Right cardiac atrium (tissue), 5 donors: ENCODE data around the gene ADGRD1. TPM values are rescaled to one million over a fixed set of nuclear protein-coding genes. Genes with fewer than 3 reads are reported as not detected.
"Not testable (repeated sequence)": the region's sequence is repeated elsewhere in the genome, so short reads cannot be mapped to it uniquely, and the experiment has no call there.

Experiments
- ATAC-seq, 2 donors: fragments of 200-7000 bp; cut with Tn5 transposase; one replicate each; pipeline versions ENCODE4 v1.8.0 to v1.9.1; 2020; ENCODE audit warnings: moderate library complexity in 2 of 2, mild to moderate bottlenecking in 1 of 2
- DNase-seq, 3 donors: peaks; one replicate each; pipeline ENCODE4 v3.0.0-alpha.2; 2020
- H3K27ac ChIP-seq: one replicate; pipeline ENCODE4 v1.5.1; 2013; ENCODE audit warnings: mild to moderate bottlenecking, low read length, control low read depth, moderate library complexity
- H3K27me3 ChIP-seq: one replicate; pipeline ENCODE4 v1.6.1; 2013; ENCODE audit not compliant: control insufficient read depth, insufficient read depth
- H3K4me1 ChIP-seq: one replicate; pipeline ENCODE4 v1.6.1; 2013; ENCODE audit warnings: low read length; ENCODE audit not compliant: control insufficient read depth, insufficient read depth
- H3K4me3 ChIP-seq: one replicate; pipeline ENCODE4 v1.5.1; 2013; ENCODE audit warnings: low read length, control low read depth
- H3K9me3 ChIP-seq: one replicate; pipeline ENCODE4 v1.6.1; 2013; ENCODE audit warnings: low read length; ENCODE audit not compliant: control insufficient read depth
- WGBS: extraction: QIAGEN DNeasy Blood & Tissue Kit; methylation state at CpG from one replicate; pipeline ENCODE4 v1.1.7; 2013; 5-methylcytosine and 5-hydroxymethylcytosine counted together
- intact Hi-C, 4 donors: fragments of 100-400 bp; cut with DNase I; formaldehyde crosslinking; loops; one replicate each; pipeline versions ENCODE4 v1.11.0 to v1.14.0; 2022 to 2023
- polyA plus RNA-seq: library from polyadenylated mRNA; stranded (reverse); fragments of 200-250 nt; gene quantifications from one replicate; pipeline ENCODE4 v1.2.3, GENCODE V29; 2013
- total RNA-seq, 4 donors: library from RNA; stranded (reverse); fragmentation: NEBNext Ultra II Directional; extraction: Animal tissue kit (Norgen Biotek cat#: 25700); gene quantifications; one replicate each; pipeline ENCODE4 v1.2.1, GENCODE V29; 2021
- donor health status: healthy with polysubstance abuse.
- donor health status: DM: no; HTN: yes; CAD: no.
- donor health status: DM: no; HTN: no; CAD: no.
- donor health status: DM: no; HTN: yes; CAD: no; lungs with severe emphysema.
- donor health status: DM: yes; HTN: yes; CAD: no.

ADGRD1 gene
- total and polyA plus RNA-seq, 5 donors: 50.0 to 386 (median 234) TPM

DNA sequence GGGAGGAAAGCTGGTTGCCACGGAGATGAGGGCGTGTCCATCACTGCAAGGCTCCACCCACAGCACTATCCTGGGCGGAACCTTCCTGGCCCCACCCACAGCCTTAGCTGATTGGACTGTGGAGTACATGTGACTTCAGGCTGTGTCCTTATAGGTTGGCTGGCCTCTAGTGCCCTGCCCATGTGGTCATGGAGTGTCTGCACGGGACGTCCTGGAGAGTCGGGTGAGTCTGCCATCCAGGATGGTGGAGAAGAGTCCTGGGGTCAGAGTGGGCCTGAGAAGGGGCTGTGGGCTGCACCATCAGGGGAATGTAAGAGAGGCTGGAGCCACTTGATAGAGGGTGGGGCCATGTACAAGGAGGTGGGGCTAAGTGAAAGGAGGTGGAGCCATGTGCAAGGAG is 117.0 kb downstream of the ADGRD1 start:
- H3K27ac ChIP-seq, DNase-seq, ATAC-seq, H3K9me3 ChIP-seq, H3K4me3 ChIP-seq, intact Hi-C loops, H3K27me3 ChIP-seq, H3K4me1 ChIP-seq: not testable (repeated sequence)
- WGBS: 98% methylated on average over 4 of the region's 6 CpGs

DNA sequence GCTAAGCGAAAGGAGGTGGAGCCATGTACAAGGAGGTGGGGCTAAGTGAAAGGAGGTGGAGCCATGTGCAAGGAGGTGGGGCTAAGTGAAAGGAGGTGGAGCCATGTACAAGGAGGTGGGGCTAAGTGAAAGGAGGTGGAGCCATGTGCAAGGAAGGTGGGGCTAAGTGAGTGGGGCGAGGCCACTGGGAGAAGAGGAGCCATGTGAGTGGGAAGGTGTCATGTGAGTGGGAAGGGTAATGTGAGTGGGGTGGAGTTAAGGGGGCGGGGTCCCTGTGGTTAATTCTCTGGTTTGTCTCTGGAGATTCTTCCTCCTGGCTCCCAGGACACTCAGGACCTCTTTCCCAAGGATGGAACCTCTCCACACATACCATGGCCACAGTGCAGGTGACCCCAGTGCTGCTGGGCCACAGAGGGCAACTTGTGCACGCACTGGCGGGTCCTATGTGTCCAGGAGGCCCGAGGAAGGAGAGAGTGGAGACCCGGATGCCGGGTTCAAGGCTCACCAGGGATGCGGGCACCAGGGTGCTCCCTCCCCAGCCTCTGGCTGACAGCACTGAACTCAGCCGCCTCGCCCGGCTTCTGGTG is 117.6 kb downstream of the ADGRD1 start:
- WGBS: 84% methylated on average over 12 of the region's 12 CpGs
- peak in 1 of 3 donors; percentile 47 for DNase-seq
- H3K27me3 ChIP-seq, H3K27ac ChIP-seq, ATAC-seq, H3K9me3 ChIP-seq, H3K4me1 ChIP-seq, H3K4me3 ChIP-seq, intact Hi-C loops: not testable (repeated sequence)

DNA sequence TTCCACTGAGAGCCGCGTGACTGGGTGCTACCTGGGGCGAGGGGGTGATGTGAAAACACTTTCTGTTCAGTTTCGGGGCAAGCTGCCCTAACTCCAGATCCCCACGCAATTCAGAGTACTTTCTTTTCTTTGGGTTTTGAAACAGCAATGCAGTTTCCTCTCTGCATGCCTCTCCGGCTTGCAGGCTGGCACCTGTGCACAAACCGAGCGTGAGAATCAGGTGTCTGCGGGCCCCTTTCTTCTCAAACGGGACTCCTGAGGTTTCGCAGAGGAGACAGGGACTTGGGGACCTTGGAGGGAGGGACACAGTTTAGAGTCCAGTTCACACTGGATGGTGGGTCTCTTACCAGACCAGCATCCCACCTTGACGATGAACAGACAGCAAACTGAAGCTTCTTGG is 118.2 kb downstream of the ADGRD1 start:
- DNase-seq, H3K4me1 ChIP-seq, H3K9me3 ChIP-seq, intact Hi-C loops, ATAC-seq, H3K27me3 ChIP-seq, H3K4me3 ChIP-seq, H3K27ac ChIP-seq: not testable (repeated sequence)
- 87% methylated on average over 8 of the region's 12 CpGs for WGBS

DNA sequence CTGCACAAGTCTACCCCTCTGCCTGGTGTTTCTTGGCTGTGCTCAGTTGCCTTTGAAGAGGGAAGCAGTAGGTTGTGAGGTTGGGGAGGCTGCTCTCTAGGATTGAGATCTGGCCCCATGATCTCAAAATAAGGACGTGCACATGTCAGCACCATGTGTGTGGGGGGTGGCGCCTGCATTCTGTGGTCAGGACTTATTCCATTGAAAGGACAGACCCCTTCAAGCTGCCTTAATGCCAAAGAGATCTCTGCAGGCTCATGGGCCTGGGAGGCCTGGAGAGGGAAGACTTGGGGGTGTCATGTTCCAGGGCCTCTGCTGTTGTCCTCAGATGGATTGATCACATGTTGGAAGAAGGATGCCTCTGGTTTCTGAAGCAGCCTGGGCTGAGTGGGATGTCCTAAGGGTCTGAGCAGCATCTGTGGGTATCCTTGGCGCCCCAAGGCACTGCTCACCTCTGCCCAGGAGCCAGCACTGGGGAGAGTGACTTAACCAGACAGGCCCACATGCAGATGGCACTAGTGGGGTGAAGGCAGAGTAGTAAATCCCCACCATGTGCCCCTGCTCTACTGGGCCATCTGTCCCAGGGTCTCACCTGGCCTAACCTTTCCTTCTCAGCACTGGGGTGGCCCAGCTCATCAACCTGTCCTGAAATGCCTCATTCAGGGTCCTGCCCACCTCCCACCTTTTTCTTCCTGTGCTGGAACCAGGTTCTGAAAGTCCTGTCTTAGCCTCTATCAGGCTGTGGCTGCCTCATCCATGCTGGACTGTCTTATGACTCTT is 118.9 kb downstream of the ADGRD1 start:
- Histone ChIP-seq H3K4me3 (no peak overlapping the region), H3K27ac (no peak overlapping the region), H3K27me3 (no peaks in the 10 kb centered on the region), H3K4me1 (peaks cover 6% of the 10 kb centered on the region), H3K9me3 (no peaks in the 10 kb centered on the region)
- ATAC-seq (no peak), DNase-seq (peak in 1 of 3 donors; percentile 35)
- WGBS: 91% methylated on average over 3 of the region's 3 CpGs
- intact Hi-C loops: no loop called here

DNA sequence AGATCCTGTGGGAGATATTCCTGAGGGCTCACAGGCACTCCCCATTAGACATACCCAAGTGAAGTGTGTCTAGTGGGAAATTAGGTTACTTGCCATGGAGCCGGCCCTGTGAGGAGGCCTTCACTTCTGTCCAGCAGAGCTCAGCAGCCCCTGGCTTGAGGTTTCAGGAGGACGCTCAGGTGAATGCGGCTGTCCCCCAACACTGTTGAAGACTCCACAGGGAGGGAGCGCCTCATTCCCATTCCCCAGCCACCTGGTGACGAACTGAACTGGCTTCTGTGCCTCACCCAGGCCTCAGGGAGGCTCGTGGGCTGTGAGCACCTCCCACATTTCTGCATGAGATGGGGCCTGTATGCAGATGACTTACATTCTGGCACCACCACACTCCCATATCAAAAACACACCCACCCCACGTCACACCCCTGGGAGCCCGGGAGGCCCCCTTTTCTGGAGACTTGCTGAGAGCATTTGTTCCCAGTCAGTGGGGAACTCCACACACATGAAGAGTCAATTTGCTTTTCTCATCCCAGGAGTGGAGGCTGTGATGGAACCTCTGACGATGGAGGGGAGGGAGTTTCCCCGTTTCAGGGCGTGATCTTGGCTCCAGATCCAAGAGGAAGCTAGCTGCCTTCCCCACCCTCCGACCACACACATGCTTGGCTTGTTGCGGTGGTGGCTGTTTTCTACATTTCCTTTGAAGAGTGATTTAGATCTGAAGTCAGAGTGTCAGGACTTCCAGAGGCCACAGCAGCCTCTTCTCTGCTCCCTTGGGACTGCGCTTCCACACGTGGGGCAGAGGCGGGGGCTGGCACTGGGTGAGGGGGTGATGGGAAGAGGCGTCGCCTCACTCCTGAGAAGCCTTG is 120.7 kb downstream of the ADGRD1 start:
- WGBS: 49% methylated on average over 18 of the region's 18 CpGs

DNA sequence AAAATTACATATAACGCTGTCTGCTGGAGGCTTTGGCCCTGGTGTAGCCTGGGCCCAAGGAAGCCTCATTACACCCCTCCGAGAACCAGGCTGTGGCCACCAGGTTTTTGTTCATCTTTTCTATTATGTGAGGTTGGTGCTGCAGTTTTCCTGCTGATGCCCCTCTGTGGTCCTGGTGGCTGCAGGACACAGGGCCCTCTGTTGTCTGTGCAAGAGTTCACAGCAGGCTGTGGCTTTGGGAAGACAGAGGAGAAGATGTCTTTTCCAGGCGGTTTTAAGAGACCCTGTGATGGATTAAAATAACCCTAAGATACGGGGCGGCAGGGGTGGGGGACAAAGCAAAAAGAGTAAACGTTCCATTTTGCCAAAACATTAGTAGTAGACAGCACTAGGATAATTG is 121.5 kb downstream of the ADGRD1 start:
- H3K9me3 ChIP-seq: no peaks in the 10 kb centered on the region
- H3K4me3 ChIP-seq: no peak overlapping the region
- H3K27ac ChIP-seq: no peak overlapping the region
- intact Hi-C loops: no loop called here
- DNase-seq (peak in 1 of 3 donors; percentile 20), ATAC-seq (no peak)
- H3K4me1 ChIP-seq: peaks cover 2% of the 10 kb centered on the region
- WGBS: 71% methylated on average over 6 of the region's 6 CpGs
- no peaks in the 10 kb centered on the region for H3K27me3 ChIP-seq

More for the DNA sequence above, 120.7 kb downstream of the ADGRD1 start:
- peaks cover 2% of the 10 kb centered on the region for H3K4me1 ChIP-seq
- no peak overlapping the region for H3K4me3 ChIP-seq
- no peaks in the 10 kb centered on the region for H3K27me3 ChIP-seq
- ATAC-seq (peak; percentile 51 to 73), DNase-seq (peak; percentile 77 to 84 (median 78))
- no peaks in the 10 kb centered on the region for H3K9me3 ChIP-seq
- H3K27ac ChIP-seq: peak overlapping the region; percentile 10
- intact Hi-C loops: no loop called here

DNA sequence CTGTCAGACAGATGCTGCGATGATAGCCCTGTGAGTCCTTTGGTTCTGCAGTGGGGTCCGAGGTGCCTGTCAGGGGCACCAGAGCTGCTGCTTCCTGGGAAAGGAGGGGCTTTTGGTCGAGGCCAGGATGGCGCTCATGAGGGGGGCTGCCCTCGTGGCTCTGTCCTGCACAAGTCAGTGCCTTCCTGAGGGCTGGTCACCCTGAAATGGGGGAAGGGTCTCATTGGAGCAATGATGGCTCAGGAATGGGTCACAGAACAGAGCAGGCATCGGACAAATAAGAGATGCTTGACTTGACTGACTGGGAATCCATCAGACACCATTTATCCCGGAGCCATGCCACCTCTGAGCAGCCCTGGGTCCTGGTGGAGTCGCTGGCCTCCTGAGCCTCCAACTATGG is 121.9 kb downstream of the ADGRD1 start:
- ATAC-seq: no peak
- WGBS: 80% methylated on average over 8 of the region's 8 CpGs
- peak in 1 of 3 donors; percentile 20 for DNase-seq

DNA sequence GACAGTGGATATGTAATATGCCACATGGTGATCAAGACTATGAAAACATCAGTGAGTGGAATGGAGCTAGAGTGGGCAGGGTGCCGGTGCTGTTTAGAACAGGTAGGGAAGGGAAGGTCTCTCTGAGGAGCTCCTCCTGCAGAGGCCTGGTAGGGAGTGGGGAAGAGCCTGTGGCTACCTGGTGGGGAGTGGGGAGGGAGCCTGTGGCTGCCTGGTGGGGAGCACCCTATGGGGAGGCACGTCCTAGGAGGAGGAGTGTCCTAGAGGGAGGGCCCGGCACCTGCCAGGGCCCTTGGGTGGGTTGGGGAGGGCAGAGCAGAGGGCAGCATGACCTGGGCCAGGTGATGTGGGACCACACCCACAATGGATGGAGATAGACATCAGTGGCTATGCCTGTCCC is 122.6 kb downstream of the ADGRD1 start:
- Histone ChIP-seq H3K27ac (no peak overlapping the region), H3K4me1 (peaks cover 2% of the 10 kb centered on the region), H3K9me3 (no peaks in the 10 kb centered on the region), H3K27me3 (no peaks in the 10 kb centered on the region), H3K4me3 (no peak overlapping the region)
- intact Hi-C loops: no loop called here
- peak in 1 of 3 donors; percentile 22 for DNase-seq
- 94% methylated on average over 3 of the region's 3 CpGs for WGBS
- ATAC-seq: peak; percentile 4 to 9

More for the DNA sequence above, 121.9 kb downstream of the ADGRD1 start:
- intact Hi-C loops: no loop called here
- peaks cover 2% of the 10 kb centered on the region for H3K4me1 ChIP-seq
- no peak overlapping the region for H3K4me3 ChIP-seq
- H3K27ac ChIP-seq: no peak overlapping the region
- no peaks in the 10 kb centered on the region for H3K27me3 ChIP-seq
- no peaks in the 10 kb centered on the region for H3K9me3 ChIP-seq

DNA sequence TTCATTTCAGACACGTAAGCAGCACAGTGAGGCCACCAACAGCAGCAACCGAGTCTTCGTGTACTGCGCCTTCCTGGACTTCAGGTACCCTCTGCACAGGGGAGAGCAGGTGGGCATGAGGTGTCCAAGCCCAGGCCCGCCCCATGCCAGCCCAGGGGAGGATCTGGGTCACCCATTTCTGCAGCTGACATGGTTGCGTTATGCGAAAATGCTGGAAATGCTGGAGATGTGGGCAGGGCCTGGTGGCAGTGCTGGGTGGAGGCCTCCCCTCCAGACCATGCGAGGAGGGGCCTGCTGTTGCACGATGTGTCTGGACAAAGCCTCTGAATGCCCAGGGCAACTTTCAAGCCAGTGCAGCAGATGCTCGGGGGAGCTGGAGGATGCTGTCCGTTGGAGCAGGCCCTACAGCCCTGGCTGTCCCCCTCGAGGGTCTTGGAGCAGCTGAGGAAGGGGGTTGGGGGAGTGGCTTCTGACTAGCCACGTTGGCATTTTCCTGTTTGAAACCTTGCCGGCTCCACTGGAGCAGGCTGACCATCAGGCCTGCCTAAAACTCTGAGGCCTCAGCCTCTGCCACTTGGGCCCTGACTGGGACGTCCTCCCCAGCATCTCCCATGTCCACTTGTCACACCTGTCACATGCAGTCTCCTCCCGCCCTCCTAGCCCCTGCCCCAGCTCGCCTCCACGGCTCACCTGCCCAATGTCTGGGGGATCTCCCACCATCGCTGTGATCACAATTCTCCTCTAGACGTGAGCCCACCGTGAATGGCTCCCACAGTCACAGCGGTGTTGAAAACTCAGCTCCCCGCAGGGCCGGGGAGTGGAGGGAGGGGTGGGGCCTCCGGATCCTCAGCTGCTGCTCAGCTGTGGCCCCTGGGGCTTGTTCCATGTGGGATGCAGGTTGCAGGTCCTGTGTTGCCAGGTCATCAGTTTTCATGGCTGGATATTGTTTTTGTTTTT is 123.4 kb downstream of the ADGRD1 start:
- Histone ChIP-seq H3K9me3 (no peaks in the 10 kb centered on the region), H3K4me1 (peaks cover 2% of the 10 kb centered on the region), H3K27ac (no peak overlapping the region), H3K4me3 (no peak overlapping the region), H3K27me3 (no peaks in the 10 kb centered on the region)
- peak; percentile 3 to 4 for ATAC-seq
- peak in 1 of 3 donors; percentile 51 for DNase-seq
- intact Hi-C loops: no loop called here
- 79% methylated on average over 25 of the region's 25 CpGs for WGBS

DNA sequence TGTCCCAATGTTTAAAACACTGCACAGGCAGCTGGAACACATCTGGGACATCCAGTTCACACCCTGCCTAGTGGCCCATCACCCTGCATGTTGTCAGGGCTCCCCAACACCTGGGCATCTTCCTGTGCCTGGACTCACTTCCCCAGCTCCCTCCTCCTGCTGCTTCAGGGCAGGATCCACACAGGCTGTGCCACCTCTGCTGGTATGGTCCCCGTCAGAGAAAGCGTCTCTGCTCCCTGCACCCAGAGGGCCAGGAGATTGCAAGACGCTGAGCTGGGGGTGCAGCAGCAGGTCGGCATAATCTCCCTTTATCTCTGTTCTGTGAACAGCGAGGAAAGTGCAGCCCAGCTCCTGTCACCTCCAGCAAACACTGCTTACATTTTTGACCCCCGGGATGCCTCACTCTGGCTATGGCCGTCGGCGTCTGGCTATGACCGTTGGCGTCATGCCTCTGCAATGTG is 124.3 kb downstream of the ADGRD1 start:
- H3K9me3 ChIP-seq: no peaks in the 10 kb centered on the region
- 50% methylated on average over 11 of the region's 11 CpGs for WGBS
- no peak overlapping the region for H3K4me3 ChIP-seq
- H3K4me1 ChIP-seq: peaks cover 2% of the 10 kb centered on the region
- intact Hi-C loops: no loop called here
- no peaks in the 10 kb centered on the region for H3K27me3 ChIP-seq
- no peak overlapping the region for H3K27ac ChIP-seq
- DNase-seq (peak in 1 of 3 donors; percentile 23), ATAC-seq (no peak)
